ENCODE measurements around the gene SOCS3. TPM values are rescaled to one million over a fixed set of nuclear protein-coding genes. Genes with fewer than 3 reads are reported as not detected.

SOCS3 gene
- total and polyA plus RNA-seq, 2 donors (not counting 1 experiment from before 2014, with no cell fraction given) = 52.6 to 185 TPM

- Histone ChIP-seq H2AFZ (ENCODE audit: low read length) (no peak overlapping the region), H3K9ac (ENCODE audit: insufficient read depth, low read length) (no peak overlapping the region), H3K4me2 (ENCODE audit: extremely low read depth, insufficient read depth, low read length) (no peak overlapping the region), H3K4me1 (ENCODE audit: control insufficient read depth, extremely low read depth, insufficient read depth, low read length) (peaks cover 3% of the 10 kb centered on the region), H3K27me3 (ENCODE audit: control insufficient read depth, insufficient read depth, low read length) (no peaks in the 10 kb centered on the region), H3K9me3 (ENCODE audit: control insufficient read depth, insufficient read depth, low read depth, low read length) (no peaks in the 10 kb centered on the region), H3K36me3 (ENCODE audit: control insufficient read depth, insufficient read depth, low read length) (peaks cover 9% of the 10 kb centered on the region), H4K20me1 (ENCODE audit: control insufficient read depth, extremely low read depth, insufficient read depth, low read length) (no peaks in the 10 kb centered on the region), H3K4me3 (replicated peaks in 1 of 4; ENCODE audit: control extremely low read depth in 1 of 4, insufficient read depth in 1 of 4, low read depth in 3 of 4, low read length in 4 of 4) (no peak overlapping the region), H3K27ac (ENCODE audit: insufficient read depth, low read length) (no peak overlapping the region), H3K79me2 (ENCODE audit: control insufficient read depth, insufficient read depth, low read length) (peaks cover 44% of the 10 kb centered on the region)
- TF ChIP-seq EZH2 (IDR thresholded peaks at IDR 0.05; ENCODE audit: low read length, missing control alignments) = no peak
- TF ChIP-seq, protein P1, sequence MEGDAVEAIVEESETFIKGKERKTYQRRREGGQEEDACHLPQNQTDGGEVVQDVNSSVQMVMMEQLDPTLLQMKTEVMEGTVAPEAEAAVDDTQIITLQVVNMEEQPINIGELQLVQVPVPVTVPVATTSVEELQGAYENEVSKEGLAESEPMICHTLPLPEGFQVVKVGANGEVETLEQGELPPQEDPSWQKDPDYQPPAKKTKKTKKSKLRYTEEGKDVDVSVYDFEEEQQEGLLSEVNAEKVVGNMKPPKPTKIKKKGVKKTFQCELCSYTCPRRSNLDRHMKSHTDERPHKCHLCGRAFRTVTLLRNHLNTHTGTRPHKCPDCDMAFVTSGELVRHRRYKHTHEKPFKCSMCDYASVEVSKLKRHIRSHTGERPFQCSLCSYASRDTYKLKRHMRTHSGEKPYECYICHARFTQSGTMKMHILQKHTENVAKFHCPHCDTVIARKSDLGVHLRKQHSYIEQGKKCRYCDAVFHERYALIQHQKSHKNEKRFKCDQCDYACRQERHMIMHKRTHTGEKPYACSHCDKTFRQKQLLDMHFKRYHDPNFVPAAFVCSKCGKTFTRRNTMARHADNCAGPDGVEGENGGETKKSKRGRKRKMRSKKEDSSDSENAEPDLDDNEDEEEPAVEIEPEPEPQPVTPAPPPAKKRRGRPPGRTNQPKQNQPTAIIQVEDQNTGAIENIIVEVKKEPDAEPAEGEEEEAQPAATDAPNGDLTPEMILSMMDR (conservative IDR thresholded peaks at IDR 0.05 in 1 of 2, IDR thresholded peaks at IDR 0.05 in 1 of 2; ENCODE audit: low read depth in 1 of 2, low read length in 2 of 2) = no peak
- DNase-seq (ENCODE audit: low read depth in 2 of 2) = no peak
Measured at GRCh38 chr17:78407387-78408000, 47.6 kb upstream of the SOCS3 start.

DNA sequence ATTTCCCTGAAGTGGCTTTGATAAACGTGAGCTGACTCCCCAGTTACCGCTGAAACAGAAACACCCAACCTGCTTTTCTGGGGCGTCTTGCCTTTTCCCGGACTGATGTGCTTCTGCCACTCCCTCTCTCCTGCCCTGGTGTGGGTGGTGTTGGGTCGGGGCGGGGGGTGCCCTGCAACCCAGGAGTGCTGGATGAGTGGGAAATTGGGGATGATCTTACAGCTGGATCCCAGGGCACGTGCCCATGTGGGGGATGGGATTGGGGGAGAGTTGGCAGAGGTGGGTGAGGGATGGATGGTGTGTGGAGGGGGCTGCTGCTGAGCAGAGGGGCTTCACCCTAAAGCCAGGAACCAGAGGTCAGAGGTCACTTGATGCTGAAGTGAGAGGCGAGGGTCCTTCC, 47.0 kb upstream of the SOCS3 start:
- no peak overlapping the region for H2AFZ ChIP-seq (ENCODE audit: low read length)
- no peaks in the 10 kb centered on the region for H3K27me3 ChIP-seq (ENCODE audit: control insufficient read depth, insufficient read depth, low read length)
- H3K9me3 ChIP-seq (ENCODE audit: control insufficient read depth, insufficient read depth, low read depth, low read length) = no peaks in the 10 kb centered on the region
- H4K20me1 ChIP-seq (ENCODE audit: control insufficient read depth, extremely low read depth, insufficient read depth, low read length) = no peaks in the 10 kb centered on the region
- no peak for DNase-seq (ENCODE audit: low read depth in 2 of 2)
- peaks cover 10% of the 10 kb centered on the region for H3K36me3 ChIP-seq (ENCODE audit: control insufficient read depth, insufficient read depth, low read length)
- H3K4me3 ChIP-seq (replicated peaks in 1 of 4; ENCODE audit: control extremely low read depth in 1 of 4, insufficient read depth in 1 of 4, low read depth in 3 of 4, low read length in 4 of 4) = no peak overlapping the region
- TF ChIP-seq EZH2 (IDR thresholded peaks at IDR 0.05; ENCODE audit: low read length, missing control alignments) = no peak
- TF ChIP-seq, protein P1 (conservative IDR thresholded peaks at IDR 0.05 in 1 of 2, IDR thresholded peaks at IDR 0.05 in 1 of 2; ENCODE audit: low read depth in 1 of 2, low read length in 2 of 2) = no peak
- no peak overlapping the region for H3K9ac ChIP-seq (ENCODE audit: insufficient read depth, low read length)
- H3K4me1 ChIP-seq (ENCODE audit: control insufficient read depth, extremely low read depth, insufficient read depth, low read length) = peaks cover 3% of the 10 kb centered on the region
- H3K27ac ChIP-seq (ENCODE audit: insufficient read depth, low read length) = no peak overlapping the region
- H3K4me2 ChIP-seq (ENCODE audit: extremely low read depth, insufficient read depth, low read length) = no peak overlapping the region
- peaks cover 41% of the 10 kb centered on the region for H3K79me2 ChIP-seq (ENCODE audit: control insufficient read depth, insufficient read depth, low read length)

- H4K20me1 ChIP-seq (ENCODE audit: control insufficient read depth, extremely low read depth, insufficient read depth, low read length) = no peaks in the 10 kb centered on the region
- no peak overlapping the region for H3K9ac ChIP-seq (ENCODE audit: insufficient read depth, low read length)
- no peaks in the 10 kb centered on the region for H3K9me3 ChIP-seq (ENCODE audit: control insufficient read depth, insufficient read depth, low read depth, low read length)
- DNase-seq (ENCODE audit: low read depth in 2 of 2) = no peak
- peaks cover 39% of the 10 kb centered on the region for H3K79me2 ChIP-seq (ENCODE audit: control insufficient read depth, insufficient read depth, low read length)
- H3K4me2 ChIP-seq (ENCODE audit: extremely low read depth, insufficient read depth, low read length) = no peak overlapping the region
- no peak overlapping the region for H3K4me3 ChIP-seq (replicated peaks in 1 of 4; ENCODE audit: control extremely low read depth in 1 of 4, insufficient read depth in 1 of 4, low read depth in 3 of 4, low read length in 4 of 4)
- peaks cover 3% of the 10 kb centered on the region for H3K4me1 ChIP-seq (ENCODE audit: control insufficient read depth, extremely low read depth, insufficient read depth, low read length)
- no peak overlapping the region for H3K27ac ChIP-seq (ENCODE audit: insufficient read depth, low read length)
- peaks cover 12% of the 10 kb centered on the region for H3K36me3 ChIP-seq (ENCODE audit: control insufficient read depth, insufficient read depth, low read length)
- no peaks in the 10 kb centered on the region for H3K27me3 ChIP-seq (ENCODE audit: control insufficient read depth, insufficient read depth, low read length)
- TF ChIP-seq, protein P1 (conservative IDR thresholded peaks at IDR 0.05 in 1 of 2, IDR thresholded peaks at IDR 0.05 in 1 of 2; ENCODE audit: low read depth in 1 of 2, low read length in 2 of 2) = no peak
- H2AFZ ChIP-seq (ENCODE audit: low read length) = no peak overlapping the region
Measured at GRCh38 chr17:78406396-78406795, 46.5 kb upstream of the SOCS3 start.

Data from fibroblast of lung (primary cell).